Measurements from ENCODE around the gene CCDC181.

The CCDC181 gene

DNA sequence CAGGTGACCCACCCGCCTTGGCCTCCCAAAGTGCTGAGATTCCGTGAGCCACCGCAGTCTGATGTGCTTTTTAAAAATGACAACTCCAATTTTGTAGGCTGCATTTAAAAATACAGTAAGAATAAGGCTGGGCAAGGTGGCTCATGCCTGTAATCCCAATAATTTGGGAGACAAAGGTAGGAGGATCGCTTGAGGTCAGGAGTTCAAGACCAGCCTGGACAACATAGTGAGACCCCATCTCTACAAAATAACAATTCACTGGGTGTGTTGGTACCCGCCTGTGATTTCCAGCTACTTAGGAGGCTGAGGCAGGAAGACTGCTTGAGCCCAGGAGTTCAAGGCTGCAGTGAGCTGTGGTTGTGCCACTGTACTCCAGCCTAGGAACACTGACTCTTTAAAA is 35.1 kb upstream of the CCDC181 start:
- Histone ChIP-seq H3K9ac (no peak overlapping the region), H3K4me1 (no peaks in the 10 kb centered on the region), H3K4me3 (no peak overlapping the region), H3K27me3 (no peaks in the 10 kb centered on the region), H3K9me3 (replicated peaks in 1 of 11) (peaks cover 10 to 22% (median 17%) of the 10 kb centered on the region in 11 experiments), H3K36me3 (peaks cover 0 to 15% (median 6%) of the 10 kb centered on the region in 11 experiments; a peak in 11 of 22 replicates), H3K4me2 (no peak overlapping the region), H3K27ac (no peak overlapping the region), H4K20me1 (no peaks in the 10 kb centered on the region; a peak in 1 of 22 replicates)
- TF ChIP-seq Cebpa-rat (IDR thresholded peaks at IDR 0.05), result no peak

DNA sequence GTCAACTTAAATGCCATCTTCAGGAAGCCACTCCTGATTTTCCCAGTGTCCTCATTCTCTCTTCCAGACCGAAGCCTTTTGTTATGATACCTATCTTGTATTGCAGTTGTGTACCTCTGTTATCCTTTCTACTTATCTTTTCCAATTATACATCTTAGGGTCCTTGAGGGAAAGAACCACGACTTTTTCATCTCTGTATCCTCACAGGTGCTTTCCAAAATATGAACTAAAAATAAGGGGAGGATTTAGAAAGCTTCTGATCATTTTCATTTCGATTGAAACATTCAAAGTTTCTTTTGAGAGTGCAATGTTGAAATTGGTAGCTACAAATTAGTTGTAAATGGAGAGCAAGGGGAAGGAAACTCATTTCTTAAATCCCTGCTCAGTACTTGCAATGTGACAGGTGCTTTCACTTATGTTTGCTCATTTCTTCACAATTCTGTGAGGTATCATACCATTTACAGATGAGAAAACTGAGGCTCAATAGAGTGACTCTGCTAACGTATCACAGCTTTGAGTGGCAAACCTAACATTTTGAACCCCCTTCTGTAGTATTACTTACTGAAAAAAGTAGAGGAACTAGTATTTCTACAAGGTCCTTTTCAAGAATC is 34.2 kb upstream of the CCDC181 start:
- Histone ChIP-seq H3K9me3 (replicated peaks in 1 of 11) (peaks cover 19 to 31% (median 26%) of the 10 kb centered on the region in 11 experiments), H3K36me3 (peaks cover 0 to 8% (median 0%) of the 10 kb centered on the region in 11 experiments; a peak in 5 of 22 replicates), H3K9ac (no peak overlapping the region), H3K4me1 (no peaks in the 10 kb centered on the region), H3K4me3 (no peak overlapping the region), H3K27me3 (no peaks in the 10 kb centered on the region), H4K20me1 (no peaks in the 10 kb centered on the region; a peak in 1 of 22 replicates), H3K4me2 (no peak overlapping the region), H3K27ac (no peak overlapping the region)
- no peak for TF ChIP-seq Cebpa-rat (IDR thresholded peaks at IDR 0.05)

DNA sequence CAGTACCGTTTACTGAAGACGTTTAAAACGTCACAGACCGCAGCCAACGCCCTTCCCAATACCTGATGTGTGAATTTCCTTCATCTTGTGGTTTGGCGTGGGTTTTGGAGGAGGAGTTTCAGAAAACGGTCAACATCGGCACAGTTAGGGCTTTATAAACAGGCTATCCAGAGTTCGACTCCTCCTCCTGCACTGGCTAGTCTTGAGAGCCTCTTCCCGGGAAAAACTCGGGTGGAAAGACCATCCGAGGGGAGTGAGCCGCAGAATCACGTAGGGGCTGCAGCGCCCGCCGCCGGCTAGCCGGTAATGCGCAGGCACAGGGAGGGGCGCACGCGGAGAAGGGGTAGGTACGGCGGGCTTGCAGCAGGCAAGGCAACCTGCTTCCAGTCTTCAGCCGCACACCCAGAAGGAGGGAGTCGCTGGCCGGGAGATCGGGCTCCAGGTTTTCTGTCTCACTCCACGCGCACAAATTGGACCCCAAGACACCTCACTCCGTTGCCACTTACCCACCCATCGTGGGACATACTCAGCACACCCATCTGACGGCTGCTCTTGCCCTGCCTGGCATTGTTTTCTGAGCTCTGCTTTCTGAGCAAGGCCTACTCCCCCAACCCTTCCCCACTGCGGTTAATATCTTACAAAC is 33.0 kb upstream of the CCDC181 start:
- Histone ChIP-seq H3K9ac (no peak overlapping the region), H3K4me2 (no peak overlapping the region), H3K27ac (no peak overlapping the region), H3K9me3 (replicated peaks in 1 of 11) (peaks cover 21 to 35% (median 30%) of the 10 kb centered on the region in 11 experiments), H3K36me3 (peaks cover 0 to 4% (median 0%) of the 10 kb centered on the region in 11 experiments; a peak in 4 of 22 replicates), H3K4me3 (no peak overlapping the region), H3K27me3 (no peaks in the 10 kb centered on the region), H4K20me1 (no peaks in the 10 kb centered on the region; a peak in 1 of 22 replicates), H3K4me1 (no peaks in the 10 kb centered on the region)
- no peak for TF ChIP-seq Cebpa-rat (IDR thresholded peaks at IDR 0.05)

DNA sequence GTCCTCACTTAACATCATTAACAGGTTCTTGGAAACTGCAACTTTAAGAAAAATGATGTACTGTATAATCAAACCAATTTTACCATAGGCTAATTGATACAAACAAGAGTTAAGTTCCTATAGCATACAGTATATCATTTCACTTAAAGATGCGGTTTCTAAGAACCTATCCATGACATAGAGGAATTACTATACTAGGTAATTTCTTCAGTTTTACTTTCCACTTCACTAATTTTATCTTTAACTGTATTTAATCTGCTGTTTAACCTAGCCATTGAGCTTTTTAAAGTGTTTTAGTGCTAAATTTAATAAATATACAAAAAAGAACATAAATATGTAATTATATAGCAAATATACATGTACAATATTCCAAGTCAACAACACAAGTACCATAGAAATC is 30.2 kb upstream of the CCDC181 start:
- no peak overlapping the region for H3K4me3 ChIP-seq
- H3K27me3 ChIP-seq, result no peaks in the 10 kb centered on the region
- no peak for TF ChIP-seq Cebpa-rat (IDR thresholded peaks at IDR 0.05)
- no peaks in the 10 kb centered on the region; a peak in 2 of 22 replicates for H3K36me3 ChIP-seq
- no peak overlapping the region for H3K9ac ChIP-seq
- H3K4me1 ChIP-seq, result no peaks in the 10 kb centered on the region
- no peak overlapping the region for H3K4me2 ChIP-seq
- peaks cover 21 to 35% (median 30%) of the 10 kb centered on the region in 11 experiments for H3K9me3 ChIP-seq (replicated peaks in 1 of 11)
- no peaks in the 10 kb centered on the region; a peak in 1 of 22 replicates for H4K20me1 ChIP-seq
- H3K27ac ChIP-seq, result no peak overlapping the region

DNA sequence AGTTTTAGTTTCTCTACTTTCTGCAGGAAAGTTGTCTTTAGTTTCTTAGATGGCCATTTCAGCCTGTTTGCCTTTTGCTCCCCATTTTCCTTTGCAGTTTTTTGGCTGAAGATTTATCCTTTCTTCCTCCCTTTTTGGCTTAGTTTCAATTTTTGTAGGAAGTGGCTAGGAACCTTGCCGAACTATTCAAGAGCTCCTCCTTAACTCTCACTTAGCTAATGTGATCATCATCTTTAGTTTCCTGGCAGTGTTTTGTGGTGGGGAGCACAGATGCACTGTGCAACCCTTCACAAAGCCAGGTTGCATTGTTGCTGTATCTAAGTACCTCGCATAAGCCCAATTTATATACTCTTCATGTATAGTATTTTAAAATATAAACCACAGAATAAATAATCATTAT is 28.8 kb upstream of the CCDC181 start:
- Histone ChIP-seq H4K20me1 (no peaks in the 10 kb centered on the region; a peak in 1 of 22 replicates), H3K4me1 (no peaks in the 10 kb centered on the region), H3K36me3 (no peaks in the 10 kb centered on the region; a peak in 2 of 22 replicates), H3K4me2 (no peak overlapping the region), H3K27ac (no peak overlapping the region), H3K27me3 (no peaks in the 10 kb centered on the region), H3K4me3 (no peak overlapping the region), H3K9ac (no peak overlapping the region), H3K9me3 (replicated peaks in 1 of 11) (peaks cover 21 to 35% (median 30%) of the 10 kb centered on the region in 11 experiments)
- TF ChIP-seq Cebpa-rat (IDR thresholded peaks at IDR 0.05), result no peak

DNA sequence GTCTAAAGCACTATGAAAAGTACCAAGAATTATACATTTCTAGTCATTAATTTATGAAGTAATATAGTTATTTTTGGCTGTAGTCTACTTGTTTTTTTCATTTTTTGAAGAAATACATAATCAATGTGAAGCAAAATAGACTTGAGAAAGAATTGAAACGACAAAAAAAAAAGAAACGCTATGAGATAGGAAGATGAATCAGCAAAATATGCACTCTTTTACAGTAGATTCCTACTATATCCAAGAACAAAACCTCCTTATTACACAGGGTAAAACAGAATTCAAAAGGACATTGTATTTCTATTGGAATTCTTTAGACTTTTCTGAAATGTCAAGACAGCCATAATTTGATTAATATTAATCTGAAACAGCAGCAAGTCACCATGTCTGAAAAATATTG is 25.6 kb upstream of the CCDC181 start:
- Histone ChIP-seq H3K27ac (no peak overlapping the region), H3K4me1 (no peaks in the 10 kb centered on the region), H3K9me3 (replicated peaks in 1 of 11) (peaks cover 16 to 22% (median 17%) of the 10 kb centered on the region in 11 experiments), H3K4me3 (no peak overlapping the region), H3K9ac (no peak overlapping the region), H4K20me1 (no peaks in the 10 kb centered on the region), H3K4me2 (no peak overlapping the region), H3K36me3 (no peaks in the 10 kb centered on the region; a peak in 1 of 22 replicates), H3K27me3 (no peaks in the 10 kb centered on the region)
- TF ChIP-seq Cebpa-rat (IDR thresholded peaks at IDR 0.05), result no peak

DNA sequence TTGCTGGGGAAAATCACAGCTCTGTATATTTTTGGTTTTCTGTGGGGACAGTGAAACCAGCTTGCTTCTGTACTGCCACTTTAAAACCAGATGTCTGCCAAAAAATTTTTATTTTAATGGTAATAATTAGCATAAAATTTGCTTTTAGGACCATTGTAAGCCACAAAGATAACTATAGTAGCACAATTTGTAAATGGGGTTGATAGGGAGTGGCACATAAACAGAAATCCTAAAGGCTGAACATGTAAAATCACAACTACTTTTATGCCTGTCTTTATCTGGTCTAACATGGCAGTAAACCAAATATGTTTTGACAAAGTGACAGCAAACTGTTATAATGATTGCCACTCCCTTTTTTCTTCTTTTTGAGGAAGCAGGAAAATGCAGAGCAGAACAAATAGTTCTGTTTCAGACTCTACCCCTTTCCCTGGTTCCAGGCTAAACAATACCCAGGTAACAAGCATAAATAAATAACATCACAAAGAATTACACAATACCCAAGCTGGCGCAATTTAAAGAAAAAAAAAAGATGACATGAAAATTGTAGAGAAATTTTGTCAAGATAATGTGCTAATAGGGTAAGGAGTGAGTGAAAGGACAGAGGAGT is 24.0 kb upstream of the CCDC181 start:
- H3K27ac ChIP-seq, result no peak overlapping the region
- no peak overlapping the region for H3K4me3 ChIP-seq
- no peak overlapping the region for H3K9ac ChIP-seq
- H3K4me1 ChIP-seq, result no peaks in the 10 kb centered on the region
- H3K27me3 ChIP-seq, result no peaks in the 10 kb centered on the region
- H3K4me2 ChIP-seq, result no peak overlapping the region
- H4K20me1 ChIP-seq, result no peaks in the 10 kb centered on the region
- TF ChIP-seq Cebpa-rat (IDR thresholded peaks at IDR 0.05), result no peak; a peak in 1 of 22 replicates
- peaks cover 0 to 6% (median 1%) of the 10 kb centered on the region in 11 experiments; a peak in 11 of 22 replicates for H3K9me3 ChIP-seq (replicated peaks in 1 of 11)
- H3K36me3 ChIP-seq, result no peaks in the 10 kb centered on the region

DNA sequence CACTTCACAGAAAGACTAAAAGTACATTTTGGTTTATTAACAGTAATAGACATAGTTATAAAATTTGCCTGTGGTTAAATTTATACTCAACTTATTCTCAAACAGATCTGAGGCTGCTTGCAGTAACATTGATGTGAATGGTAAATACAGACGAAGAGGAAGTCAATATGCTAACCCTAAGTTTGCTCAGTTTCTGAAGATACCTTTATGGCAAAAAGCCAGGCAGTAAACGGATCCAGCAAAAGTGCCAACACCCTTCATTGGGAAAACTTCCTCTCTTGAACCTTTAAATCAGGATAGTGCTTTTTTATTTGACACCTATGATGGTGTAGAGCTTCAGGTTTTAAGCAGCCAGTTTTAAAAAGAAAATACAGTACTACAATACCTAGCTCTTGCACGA is 16.6 kb upstream of the CCDC181 start:
- no peak overlapping the region for H3K27ac ChIP-seq
- no peak overlapping the region for H3K9ac ChIP-seq
- H3K9me3 ChIP-seq (replicated peaks in 1 of 11), result peaks cover 0 to 14% (median 10%) of the 10 kb centered on the region in 11 experiments; a peak in 11 of 22 replicates
- no peaks in the 10 kb centered on the region for H3K27me3 ChIP-seq
- no peaks in the 10 kb centered on the region for H3K4me1 ChIP-seq
- H3K36me3 ChIP-seq, result no peaks in the 10 kb centered on the region
- no peak overlapping the region for H3K4me2 ChIP-seq
- H3K4me3 ChIP-seq, result no peak overlapping the region
- no peaks in the 10 kb centered on the region for H4K20me1 ChIP-seq
- TF ChIP-seq Cebpa-rat (IDR thresholded peaks at IDR 0.05), result no peak

DNA sequence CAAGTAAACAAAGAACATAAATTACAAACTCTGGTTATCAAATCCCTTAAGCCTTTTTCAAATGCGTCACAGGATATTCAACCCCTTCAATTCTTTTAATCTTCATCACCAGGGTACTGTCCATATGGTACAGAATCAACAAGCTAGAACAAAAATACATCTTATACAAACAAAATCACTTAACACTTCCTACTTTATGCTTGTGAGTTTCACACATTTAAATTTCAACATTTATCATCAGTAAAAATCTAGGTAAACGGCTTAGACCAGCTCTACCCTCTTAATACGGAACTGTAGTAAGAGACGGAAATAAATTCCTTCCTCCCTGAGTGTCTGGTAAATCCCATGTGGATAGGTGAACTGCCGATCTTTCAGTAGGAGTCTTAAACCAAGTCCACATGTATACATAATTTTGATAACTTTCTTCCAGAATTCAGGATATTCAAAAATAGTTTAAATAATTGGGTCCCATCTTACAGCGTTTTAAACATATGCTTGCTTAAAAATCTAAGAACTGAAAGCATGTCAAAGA is 1.0 kb downstream of the CCDC181 start:
- no peak overlapping the region for H3K4me2 ChIP-seq
- 0 out of 22 replicates have a peak, but pooled peaks cover 0 to 9% (median 0%) of the 10 kb centered on the region in 11 experiments for H3K9me3 ChIP-seq (replicated peaks in 1 of 11)
- H3K27me3 ChIP-seq, result no peaks in the 10 kb centered on the region
- no peak overlapping the region for H3K27ac ChIP-seq
- no peak for TF ChIP-seq Cebpa-rat (IDR thresholded peaks at IDR 0.05)
- no peaks in the 10 kb centered on the region for H3K4me1 ChIP-seq
- H3K4me3 ChIP-seq, result no peak overlapping the region
- H3K9ac ChIP-seq, result no peak overlapping the region
- no peaks in the 10 kb centered on the region for H3K36me3 ChIP-seq
- H4K20me1 ChIP-seq, result no peaks in the 10 kb centered on the region

Measured in BLaER1 treated with 17β-estradiol and CSF1 and Interleukin-3, amounts not matched to agents 10 nM and 100 nM (cell line).